Loucy (cell line): ENCODE data around the gene MPDZ.

ENCODE experiments used
- H2AFZ ChIP-seq: fragments of 200-600 bp; sonication (generic); 2 replicates; pipeline ENCODE4 v1.6.0; 2016; ENCODE audit warnings: antibody characterized with exemption, mild to moderate bottlenecking, low read length, moderate library complexity
- H3F3A ChIP-seq: fragments of 200-600 bp; 2 replicates; pipeline ENCODE4 v1.6.0; 2016; ENCODE audit warnings: antibody characterized with exemption, low read depth, mild to moderate bottlenecking
- H3K27me3 ChIP-seq: fragments of 200-600 bp; sonication (generic); 2 replicates; pipeline ENCODE4 v1.6.1; 2014; ENCODE audit warnings: low read length, mild to moderate bottlenecking; ENCODE audit not compliant: insufficient read depth, poor library complexity, severe bottlenecking
- H3K36me3 ChIP-seq: fragments of 200-600 bp; sonication (generic); 2 replicates; pipeline ENCODE4 v1.6.1; 2016; ENCODE audit warnings: low read length; ENCODE audit not compliant: insufficient read depth
- H3K4me1 ChIP-seq: fragments of 200-600 bp; sonication (generic); 2 replicates; pipeline ENCODE4 v1.5.1; 2014; ENCODE audit warnings: low read length, mild to moderate bottlenecking; ENCODE audit not compliant: insufficient read depth, poor library complexity, severe bottlenecking
- H3K4me2 ChIP-seq: fragments of 200-600 bp; sonication (generic); 2 replicates; pipeline ENCODE4 v1.6.0; 2014; ENCODE audit warnings: antibody characterized with exemption, low read length, low read depth, mild to moderate bottlenecking; ENCODE audit not compliant: poor library complexity, severe bottlenecking
- H3K4me3 ChIP-seq: fragments of 200-600 bp; sonication (generic); 2 replicates; pipeline ENCODE4 v1.5.1; 2014; ENCODE audit warnings: low read length, mild to moderate bottlenecking, mixed read lengths; ENCODE audit not compliant: poor library complexity, severe bottlenecking
- H3K79me2 ChIP-seq: fragments of 200-600 bp; sonication (generic); 2 replicates; pipeline ENCODE4 v1.6.1; 2014; ENCODE audit warnings: low read length; ENCODE audit not compliant: insufficient read depth
- H3K9ac ChIP-seq: fragments of 200-600 bp; sonication (generic); 2 replicates; pipeline ENCODE4 v1.6.0; 2014; ENCODE audit warnings: mild to moderate bottlenecking, low read depth, low read length, moderate library complexity; ENCODE audit not compliant: poor library complexity, severe bottlenecking
- H3K9me2 ChIP-seq: fragments of 200-600 bp; sonication (generic); replicated peaks from 2 replicates; pipeline ENCODE4 v1.6.1; 2016; ENCODE audit warnings: low read depth, low read length, mixed read lengths
- H3K9me3 ChIP-seq: fragments of 200-600 bp; sonication (generic); 2 replicates; pipeline ENCODE4 v1.6.1; 2014; ENCODE audit warnings: mild to moderate bottlenecking, antibody characterized with exemption, low read length, low read depth; ENCODE audit not compliant: insufficient read depth
- H4K20me1 ChIP-seq: fragments of 200-600 bp; sonication (generic); 2 replicates; pipeline ENCODE4 v1.6.0; 2014; ENCODE audit warnings: antibody characterized with exemption, low read length, mild to moderate bottlenecking; ENCODE audit not compliant: insufficient read depth, poor library complexity, severe bottlenecking
- CTCF ChIP-seq: fragments of 200-600 bp; sonication (generic); conservative IDR thresholded peaks from 2 replicates; pipeline ENCODE4 v1.5.1; 2014; ENCODE audit warnings: mild to moderate bottlenecking, antibody characterized with exemption, low read length
- EZH2phosphoT487 ChIP-seq: fragments of 200-600 bp; IDR thresholded peaks from 2 replicates; pipeline ENCODE4 v1.6.1; 2018; ENCODE audit warnings: antibody characterized with exemption, mild to moderate bottlenecking, moderate library complexity, borderline replicate concordance

Gene MPDZ

GRCh38 chr9:13292782-13293181 lies 13.3 kb upstream of the MPDZ start:
- Histone ChIP-seq H3K9me3 (no peaks in the 10 kb centered on the region), H3K36me3 (no peaks in the 10 kb centered on the region), H3K9me2 (no peaks in the 10 kb centered on the region), H2AFZ (no peak overlapping the region), H4K20me1 (no peaks in the 10 kb centered on the region), H3K9ac (no peak overlapping the region), H3K4me2 (no peak overlapping the region), H3K4me1 (no peaks in the 10 kb centered on the region), H3K79me2 (no peaks in the 10 kb centered on the region), H3K27me3 (no peaks in the 10 kb centered on the region), H3K4me3 (no peak overlapping the region), H3F3A (no peaks in the 10 kb centered on the region)
- TF ChIP-seq CTCF = no peak
- no peak for TF ChIP-seq EZH2phosphoT487

- H3K9ac ChIP-seq = no peak overlapping the region
- H2AFZ ChIP-seq = no peak overlapping the region
- H3K4me1 ChIP-seq = no peaks in the 10 kb centered on the region
- H4K20me1 ChIP-seq = no peaks in the 10 kb centered on the region
- TF ChIP-seq EZH2phosphoT487 (no peak), CTCF (no peak)
- H3K36me3 ChIP-seq = no peaks in the 10 kb centered on the region
- no peaks in the 10 kb centered on the region for H3K9me2 ChIP-seq
- H3K27me3 ChIP-seq = no peaks in the 10 kb centered on the region
- H3F3A ChIP-seq = no peaks in the 10 kb centered on the region
- no peak overlapping the region for H3K4me2 ChIP-seq
- H3K9me3 ChIP-seq = no peaks in the 10 kb centered on the region
- H3K4me3 ChIP-seq = no peak overlapping the region
- no peaks in the 10 kb centered on the region for H3K79me2 ChIP-seq
Measured at GRCh38 chr9:13292158-13292557, 12.7 kb upstream of the MPDZ start.

- Histone ChIP-seq H4K20me1 (no peaks in the 10 kb centered on the region), H3K27me3 (no peaks in the 10 kb centered on the region), H3F3A (no peaks in the 10 kb centered on the region), H2AFZ (no peak overlapping the region), H3K79me2 (no peaks in the 10 kb centered on the region), H3K9me2 (no peaks in the 10 kb centered on the region), H3K4me1 (no peaks in the 10 kb centered on the region), H3K9me3 (no peaks in the 10 kb centered on the region), H3K4me2 (no peak overlapping the region), H3K4me3 (no peak overlapping the region), H3K36me3 (no peaks in the 10 kb centered on the region), H3K9ac (no peak overlapping the region)
- no peak for TF ChIP-seq EZH2phosphoT487
- no peak for TF ChIP-seq CTCF
Measured at GRCh38 chr9:13291718-13292117, 12.2 kb upstream of the MPDZ start.
